Astrocyte of the spinal cord (primary cell): ENCODE data around the gene MEGF11.

Source experiments
- DNase-seq: peaks from one replicate; pipeline ENCODE4 v3.0.0; 2011; ENCODE audit warnings: low read depth, low spot score
- H3K4me3 ChIP-seq: 2 replicates; pipeline ENCODE4 v1.5.1; 2011; ENCODE audit warnings: low read depth, mild to moderate bottlenecking, low read length, moderate library complexity
- in situ Hi-C: cut with HindIII; loops from 2 replicates; pipeline ENCODE4 v1.10.0; 2017; ENCODE audit warnings: low sequenced_read_pairs
- TF ChIP-seq, protein P1 (sequence below): IDR thresholded peaks from 2 replicates; pipeline ENCODE4 v1.5.1; 2012; ENCODE audit warnings: low read depth, mild to moderate bottlenecking, low read length, inconsistent platforms

The MEGF11 gene

GRCh38 chr15:66078929-66079275 lies 174.6 kb downstream of the MEGF11 start:
- DNase-seq, result no peak
- in situ Hi-C loops, result no loop called here
- H3K4me3 ChIP-seq, result no peak overlapping the region
- TF ChIP-seq, protein P1, sequence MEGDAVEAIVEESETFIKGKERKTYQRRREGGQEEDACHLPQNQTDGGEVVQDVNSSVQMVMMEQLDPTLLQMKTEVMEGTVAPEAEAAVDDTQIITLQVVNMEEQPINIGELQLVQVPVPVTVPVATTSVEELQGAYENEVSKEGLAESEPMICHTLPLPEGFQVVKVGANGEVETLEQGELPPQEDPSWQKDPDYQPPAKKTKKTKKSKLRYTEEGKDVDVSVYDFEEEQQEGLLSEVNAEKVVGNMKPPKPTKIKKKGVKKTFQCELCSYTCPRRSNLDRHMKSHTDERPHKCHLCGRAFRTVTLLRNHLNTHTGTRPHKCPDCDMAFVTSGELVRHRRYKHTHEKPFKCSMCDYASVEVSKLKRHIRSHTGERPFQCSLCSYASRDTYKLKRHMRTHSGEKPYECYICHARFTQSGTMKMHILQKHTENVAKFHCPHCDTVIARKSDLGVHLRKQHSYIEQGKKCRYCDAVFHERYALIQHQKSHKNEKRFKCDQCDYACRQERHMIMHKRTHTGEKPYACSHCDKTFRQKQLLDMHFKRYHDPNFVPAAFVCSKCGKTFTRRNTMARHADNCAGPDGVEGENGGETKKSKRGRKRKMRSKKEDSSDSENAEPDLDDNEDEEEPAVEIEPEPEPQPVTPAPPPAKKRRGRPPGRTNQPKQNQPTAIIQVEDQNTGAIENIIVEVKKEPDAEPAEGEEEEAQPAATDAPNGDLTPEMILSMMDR, result no peak

DNA sequence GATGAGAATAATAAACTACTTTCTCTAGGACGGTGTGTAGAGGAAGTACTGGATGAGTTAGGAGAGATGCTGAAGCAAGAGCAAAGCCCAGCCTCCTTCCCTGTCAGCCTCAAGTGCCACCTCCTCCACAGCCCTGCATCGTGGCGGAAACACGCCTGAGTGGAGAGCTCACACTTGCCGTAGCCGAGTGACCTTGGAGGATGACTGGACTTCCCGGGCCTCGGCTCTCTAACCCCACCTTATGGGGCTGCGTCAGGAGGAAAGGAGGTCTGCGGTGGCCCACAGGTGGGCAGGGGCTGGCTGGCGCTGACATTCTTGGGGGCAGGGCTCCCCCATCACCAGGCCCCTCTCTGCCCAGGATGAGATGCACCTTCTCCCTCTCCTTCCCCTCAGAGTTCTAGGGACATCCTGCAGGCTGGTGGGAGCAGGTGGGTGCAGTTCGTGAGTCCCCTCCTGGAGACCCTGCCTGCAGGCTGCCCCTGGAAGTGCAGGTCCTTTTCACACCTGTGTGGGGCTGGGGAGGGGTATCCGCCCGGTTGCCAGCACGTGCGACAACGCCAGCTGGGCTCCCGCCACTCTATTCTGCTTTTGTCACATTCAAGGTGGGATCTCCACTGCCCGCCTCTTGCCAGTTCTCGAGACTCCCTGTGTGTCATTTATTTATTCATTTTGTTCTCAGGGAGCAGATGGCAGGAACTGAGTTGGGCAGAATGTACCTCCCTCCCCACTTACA lies 175.2 kb downstream of the MEGF11 start:
- in situ Hi-C loops, result no loop called here
- TF ChIP-seq, protein P1, result no peak
- no peak for DNase-seq
- H3K4me3 ChIP-seq, result no peak overlapping the region

DNA sequence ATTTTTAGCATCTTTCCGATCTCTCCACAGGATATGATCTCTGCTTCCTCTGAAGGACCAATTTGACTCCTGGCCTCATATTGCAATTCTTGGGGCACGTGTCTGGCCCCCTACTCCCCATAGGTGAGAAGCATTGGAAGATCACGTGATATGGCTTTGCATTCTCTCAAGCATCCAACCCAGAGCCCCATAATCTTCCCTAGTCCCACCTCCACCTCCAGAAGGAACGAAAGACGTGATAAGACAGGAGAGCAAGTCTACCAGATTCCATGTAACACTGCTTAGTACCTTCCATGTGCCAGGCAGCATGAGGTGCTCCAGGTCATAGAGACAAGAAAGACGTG lies 176.3 kb downstream of the MEGF11 start:
- no peak for DNase-seq
- TF ChIP-seq, protein P1, result no peak
- in situ Hi-C loops, result no loop called here
- no peak overlapping the region for H3K4me3 ChIP-seq

- in situ Hi-C loops, result no loop called here
- TF ChIP-seq, protein P1, result no peak
- no peak overlapping the region for H3K4me3 ChIP-seq
- no peak for DNase-seq
These were observed 176.8 kb downstream of the MEGF11 start for GRCh38 chr15:66076591-66077319.

- DNase-seq, result no peak
- in situ Hi-C loops, result no loop called here
- TF ChIP-seq, protein P1, result no peak
- H3K4me3 ChIP-seq, result no peak overlapping the region
These were observed 177.6 kb downstream of the MEGF11 start for GRCh38 chr15:66075947-66076346.

- in situ Hi-C loops, result no loop called here
- DNase-seq, result no peak
- TF ChIP-seq, protein P1, result no peak
- H3K4me3 ChIP-seq, result no peak overlapping the region
These were observed 180.8 kb downstream of the MEGF11 start for GRCh38 chr15:66072616-66073361.
